ENCODE results near the gene SLC35E3.
A peak's percentile ranks its signal among the peaks of the same experiment; 100 is the strongest.
"Not testable (repeated sequence)": the region's sequence is repeated elsewhere in the genome, so short reads cannot be mapped to it uniquely, and the experiment has no call there.

SLC35E3 gene

DNA sequence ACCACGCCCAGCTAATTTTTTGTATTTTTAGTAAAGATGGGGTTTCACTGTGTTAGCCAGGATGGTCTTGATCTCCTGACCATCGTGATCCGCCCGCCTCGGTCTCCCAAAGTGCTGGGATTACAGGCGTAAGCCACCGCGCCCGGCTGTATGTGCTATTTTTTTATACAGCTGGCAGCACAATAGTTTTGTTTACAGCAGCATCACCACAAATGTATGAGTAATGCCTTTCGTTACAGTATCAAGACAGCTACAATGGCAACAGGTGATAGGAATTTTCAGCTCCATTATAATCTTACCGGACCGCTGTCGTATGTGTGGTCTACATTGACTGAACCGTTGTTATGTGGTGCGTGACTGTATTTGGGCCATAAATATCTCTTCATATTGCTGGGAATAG lies 50.4 kb downstream of the SLC35E3 start:
- no peak for DNase-seq

- DNase-seq = no peak
Observed at GRCh38 chr12:68798882-68799234, 52.9 kb downstream of the SLC35E3 start.

- DNase-seq = no peak
Observed at GRCh38 chr12:68800294-68800693, 54.3 kb downstream of the SLC35E3 start.

DNA sequence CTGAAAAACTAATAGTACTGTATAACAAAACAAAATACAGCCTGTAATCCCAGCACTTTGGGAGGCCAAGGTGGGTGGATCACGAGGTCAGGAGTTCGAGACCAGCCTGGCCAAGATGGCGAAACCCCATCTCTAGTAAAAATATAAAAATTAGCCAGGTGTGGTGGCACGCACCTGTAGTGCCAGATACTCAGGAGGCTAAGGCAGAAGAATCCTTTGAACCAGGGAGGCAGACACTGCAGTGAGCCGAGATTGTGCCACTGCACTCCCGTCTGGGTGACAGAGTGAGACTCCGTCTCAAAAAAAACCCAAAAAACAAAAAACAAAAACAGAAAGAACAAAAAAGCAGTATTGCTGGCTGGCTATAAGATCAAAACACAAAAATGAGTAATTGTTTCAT lies 55.1 kb downstream of the SLC35E3 start:
- DNase-seq = not testable (repeated sequence)

DNA sequence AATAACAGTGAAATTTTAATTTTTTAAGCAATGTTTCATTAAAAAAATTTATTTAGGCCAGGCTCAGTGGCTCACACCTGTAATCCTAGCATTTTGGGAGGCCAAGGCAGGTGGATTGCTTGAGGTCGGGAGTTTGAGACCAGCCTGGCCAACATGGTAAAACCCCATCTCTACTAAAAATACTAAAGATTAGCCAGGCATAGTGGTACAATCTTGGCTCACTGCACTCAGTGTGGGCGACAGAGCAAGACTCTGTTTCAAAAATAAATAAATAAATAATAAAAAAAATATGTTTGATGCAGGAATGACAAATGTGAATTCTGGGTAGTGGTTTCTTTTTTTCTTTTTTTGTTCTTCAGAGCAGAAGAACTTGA lies 56.4 kb downstream of the SLC35E3 start:
- not testable (repeated sequence) for DNase-seq

GRCh38 chr12:68802911-68803651 lies 57.1 kb downstream of the SLC35E3 start:
- not testable (repeated sequence) for DNase-seq

GRCh38 chr12:68803948-68804656 lies 58.1 kb downstream of the SLC35E3 start:
- no peak for DNase-seq

- DNase-seq = no peak
Observed at GRCh38 chr12:68804657-68805591, 58.9 kb downstream of the SLC35E3 start.

DNA sequence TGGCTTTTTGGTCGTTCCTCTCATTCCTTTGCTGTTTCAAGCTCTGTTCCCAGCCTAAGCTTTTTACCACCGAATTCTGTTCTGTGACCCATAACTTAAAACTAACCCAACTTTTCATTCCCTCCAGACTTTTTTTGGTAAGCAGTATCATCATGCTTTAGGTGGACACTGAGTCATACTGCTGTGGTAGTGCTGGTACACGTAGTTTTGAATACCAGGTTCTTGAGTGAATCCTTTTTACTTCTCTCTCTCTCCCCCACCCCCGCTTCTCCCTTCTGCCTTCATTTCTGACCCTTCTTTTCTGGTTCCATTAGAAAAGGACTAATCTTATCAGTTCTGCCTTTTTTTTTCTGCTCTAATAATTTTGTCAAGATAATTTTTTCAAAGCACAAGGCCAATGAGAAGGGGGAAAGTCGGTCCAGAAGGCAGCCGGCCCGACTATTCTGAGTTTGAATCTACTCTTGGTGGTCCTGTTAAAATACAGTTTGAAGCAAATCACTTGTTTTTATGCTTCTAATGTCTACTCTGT lies 59.7 kb downstream of the SLC35E3 start:
- DNase-seq = no peak

DNA sequence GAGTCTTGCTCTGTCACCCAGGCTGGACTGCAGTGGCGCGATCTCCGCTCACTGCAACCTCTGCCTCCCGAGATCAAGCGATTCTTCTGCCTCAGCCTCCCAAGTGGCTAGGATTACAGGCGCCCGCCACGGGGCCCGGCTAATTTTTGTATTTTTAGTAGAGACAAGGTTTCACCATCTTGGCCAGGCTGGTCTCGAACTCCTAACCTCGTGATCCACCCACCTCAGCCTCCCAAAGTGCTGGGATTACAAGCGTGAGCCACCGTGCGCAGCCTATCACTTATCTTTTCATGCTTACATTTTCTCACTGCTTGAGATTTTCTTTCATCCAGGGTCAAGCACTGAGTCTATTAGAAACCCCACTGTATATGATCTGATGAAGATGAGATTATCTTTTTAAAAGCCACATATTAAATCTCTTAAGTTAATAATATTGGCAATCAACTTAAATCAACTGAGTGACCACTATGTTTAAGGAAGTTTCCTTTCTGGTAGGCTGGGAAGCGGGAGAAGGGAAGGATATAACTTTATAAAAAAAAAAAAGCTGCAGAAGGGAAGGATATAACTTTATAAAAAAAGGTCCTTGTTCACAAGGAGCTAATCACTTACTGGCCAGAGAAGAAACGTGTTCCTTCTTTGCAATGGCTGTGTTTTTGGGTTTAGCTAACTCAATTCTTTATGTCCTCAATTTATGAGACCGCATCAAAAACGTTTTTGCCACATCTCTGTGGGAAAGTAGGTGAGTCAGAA lies 60.7 kb downstream of the SLC35E3 start:
- DNase-seq = no peak

DNA sequence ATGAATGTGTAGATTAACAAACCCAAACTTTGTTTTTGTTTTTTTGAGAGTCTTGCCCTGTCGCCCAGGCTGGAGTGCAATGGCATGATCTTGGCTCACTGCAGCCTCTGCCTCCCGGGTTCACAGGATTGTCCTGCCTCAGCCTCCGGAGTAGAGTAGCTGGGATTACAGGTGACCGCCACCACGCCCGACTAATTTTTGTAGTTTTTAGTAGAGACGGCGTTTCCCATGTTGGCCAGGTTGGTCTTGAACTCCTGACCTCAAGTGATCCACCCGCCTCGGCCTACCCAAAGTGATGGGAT lies 61.2 kb downstream of the SLC35E3 start:
- DNase-seq = not testable (repeated sequence)

- DNase-seq = peak; percentile 97
Observed at GRCh38 chr12:68807576-68808387, 61.8 kb downstream of the SLC35E3 start, which contains the start of gene MDM2. TSS of gene MDM2 (plus strand) at chr12:68808177. CDS start at chr12:68808478, 301 bp downstream.

DNA sequence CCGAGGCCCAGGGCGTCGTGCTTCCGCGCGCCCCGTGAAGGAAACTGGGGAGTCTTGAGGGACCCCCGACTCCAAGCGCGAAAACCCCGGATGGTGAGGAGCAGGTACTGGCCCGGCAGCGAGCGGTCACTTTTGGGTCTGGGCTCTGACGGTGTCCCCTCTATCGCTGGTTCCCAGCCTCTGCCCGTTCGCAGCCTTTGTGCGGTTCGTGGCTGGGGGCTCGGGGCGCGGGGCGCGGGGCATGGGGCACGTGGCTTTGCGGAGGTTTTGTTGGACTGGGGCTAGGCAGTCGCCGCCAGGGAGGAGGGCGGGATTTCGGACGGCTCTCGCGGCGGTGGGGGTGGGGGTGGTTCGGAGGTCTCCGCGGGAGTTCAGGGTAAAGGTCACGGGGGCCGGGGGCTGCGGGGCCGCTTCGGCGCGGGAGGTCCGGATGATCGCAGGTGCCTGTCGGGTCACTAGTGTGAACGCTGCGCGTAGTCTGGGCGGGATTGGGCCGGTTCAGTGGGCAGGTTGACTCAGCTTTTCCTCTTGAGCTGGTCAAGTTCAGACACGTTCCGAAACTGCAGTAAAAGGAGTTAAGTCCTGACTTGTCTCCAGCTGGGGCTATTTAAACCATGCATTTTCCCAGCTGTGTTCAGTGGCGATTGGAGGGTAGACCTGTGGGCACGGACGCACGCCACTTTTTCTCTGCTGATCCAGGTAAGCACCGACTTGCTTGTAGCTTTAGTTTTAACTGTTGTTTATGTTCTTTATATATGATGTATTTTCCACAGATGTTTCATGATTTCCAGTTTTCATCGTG lies 62.6 kb downstream of the SLC35E3 start:
- peak; percentile 85 for DNase-seq

DNA sequence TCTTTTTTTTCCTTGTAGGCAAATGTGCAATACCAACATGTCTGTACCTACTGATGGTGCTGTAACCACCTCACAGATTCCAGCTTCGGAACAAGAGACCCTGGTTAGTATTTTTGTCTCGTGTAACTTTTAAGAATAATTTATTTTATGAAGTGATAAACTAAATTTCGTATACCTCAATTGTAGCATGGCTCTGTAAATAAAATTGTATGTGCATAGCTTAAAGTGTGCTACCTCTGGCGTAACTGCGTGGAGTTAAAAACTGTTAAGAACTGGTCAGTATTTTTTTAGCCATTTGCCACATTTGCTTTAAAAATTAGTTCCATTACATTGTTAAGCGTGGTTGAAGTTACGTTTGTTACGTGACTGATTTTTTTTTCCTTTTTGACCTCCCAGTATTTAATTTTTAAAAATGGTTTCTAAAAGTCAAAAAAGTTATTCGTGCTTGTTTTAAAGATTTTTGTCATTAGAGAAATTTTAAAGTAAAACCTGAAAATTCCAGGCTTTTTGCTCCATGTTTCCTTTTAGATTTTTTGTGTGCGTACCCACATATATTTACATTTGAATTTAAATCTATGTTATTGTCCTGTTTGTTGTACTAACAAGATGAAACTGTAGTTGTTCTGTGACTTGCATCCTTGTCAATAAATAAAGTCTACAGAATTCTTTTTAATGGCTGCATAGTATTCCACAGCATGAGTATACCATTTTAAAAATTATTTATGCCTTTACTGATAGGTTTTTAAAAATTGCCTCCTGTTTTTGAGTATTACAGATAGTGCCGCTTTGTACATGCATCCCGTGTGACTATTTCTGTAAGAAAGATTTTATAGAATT lies 63.4 kb downstream of the SLC35E3 start:
- no peak for DNase-seq

- not testable (repeated sequence) for DNase-seq
Observed at GRCh38 chr12:68810027-68810389, 64.0 kb downstream of the SLC35E3 start.

GRCh38 chr12:68811573-68811972 lies 65.6 kb downstream of the SLC35E3 start:
- not testable (repeated sequence) for DNase-seq

DNA sequence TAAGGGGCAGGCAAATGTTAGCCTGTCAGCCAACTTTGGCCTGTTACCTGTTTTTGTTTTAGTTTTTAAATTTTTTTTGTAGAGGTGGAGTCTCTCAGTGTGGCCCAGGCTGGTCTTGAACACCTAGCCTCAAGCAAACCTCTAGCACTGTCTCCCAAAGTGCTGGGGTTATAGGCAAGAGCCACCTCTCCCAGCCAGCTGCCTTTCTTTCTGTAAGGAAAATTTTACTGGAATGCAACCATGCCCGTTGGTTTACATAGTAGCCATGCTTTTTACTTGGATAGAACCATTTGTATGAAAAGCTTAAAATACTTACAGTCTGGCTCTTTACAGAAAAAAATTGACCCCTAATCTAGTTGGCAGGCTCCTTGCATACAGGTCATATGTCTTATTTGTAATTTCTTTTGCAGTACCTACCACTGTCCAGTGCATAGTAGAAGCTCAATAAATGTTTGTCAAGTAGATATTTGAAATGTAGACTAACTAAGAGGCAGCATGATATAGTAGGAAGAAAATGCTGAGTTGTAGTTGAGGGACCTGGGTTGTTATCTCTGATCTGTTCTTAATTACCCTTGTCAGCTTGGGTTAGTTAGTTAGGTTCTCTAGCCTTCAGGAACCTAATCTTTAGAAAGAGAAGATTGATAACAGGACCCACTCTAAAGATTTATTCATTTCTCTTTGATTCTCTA lies 66.7 kb downstream of the SLC35E3 start:
- no peak for DNase-seq

GRCh38 chr12:68813242-68813593 lies 67.2 kb downstream of the SLC35E3 start:
- no peak for DNase-seq

DNA sequence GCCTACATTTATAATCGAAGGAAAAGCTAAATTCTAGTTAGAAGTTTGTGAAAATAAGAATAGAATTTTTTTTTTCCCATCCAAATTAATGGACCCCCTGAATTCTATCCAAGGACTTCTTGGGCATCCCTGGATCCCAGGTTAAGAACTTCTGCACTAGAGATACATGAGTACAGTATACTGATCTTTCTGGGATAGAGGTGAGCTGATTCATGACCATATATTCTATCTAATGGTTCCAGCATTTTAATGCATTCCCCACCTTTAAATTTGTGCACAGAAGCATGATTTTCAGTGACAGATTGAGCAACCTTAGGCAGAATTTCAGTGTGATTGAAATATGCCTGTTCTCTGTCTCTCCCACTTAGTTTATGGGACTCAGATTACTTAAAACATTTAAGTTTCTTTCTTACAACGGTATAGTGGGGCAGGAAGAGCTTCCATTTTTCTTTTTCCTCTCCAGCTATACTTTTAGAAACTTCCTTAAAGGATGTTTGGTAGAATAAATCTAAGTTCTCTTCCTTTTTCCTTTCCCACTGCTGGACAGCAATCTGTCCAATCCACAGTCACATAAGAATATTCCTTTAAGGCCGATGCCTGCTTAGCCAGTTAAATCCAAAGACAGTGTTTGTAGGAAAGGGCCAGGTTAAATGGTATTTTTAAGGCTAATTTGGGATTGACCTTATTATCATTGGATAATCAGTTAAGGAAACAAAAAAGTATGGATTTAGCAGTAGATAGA lies 68.7 kb downstream of the SLC35E3 start:
- no peak for DNase-seq
